CD4-positive, alpha-beta T cell treated with Interleukin-15 for 1 hour (primary cell): Measurements from ENCODE around the gene RFC2.
A peak's percentile ranks its signal among the peaks of the same experiment; 100 is the strongest.

Source experiments
- DNase-seq: peaks from one replicate; pipeline ENCODE4 v3.0.0-alpha.2; 2020

The RFC2 gene

GRCh38 chr7:74254129-74254857 lies at the start of gene RFC2:
Gene RFC2 (minus strand): TSS chr7:74254399. CDS start chr7:74254383, 16 bp downstream.
- DNase-seq: peak; percentile 96

GRCh38 chr7:74302745-74303221 lies 48.6 kb upstream of the RFC2 start:
- no peak for DNase-seq

- no peak for DNase-seq
These were observed 46.7 kb upstream of the RFC2 start for GRCh38 chr7:74300926-74301325.

- DNase-seq: no peak
These were observed 45.2 kb upstream of the RFC2 start for GRCh38 chr7:74299401-74299800.

GRCh38 chr7:74297516-74298233 lies 43.5 kb upstream of the RFC2 start:
- no peak for DNase-seq

GRCh38 chr7:74294191-74294998 lies 40.2 kb upstream of the RFC2 start:
- no peak for DNase-seq

- no peak for DNase-seq
These were observed 39.3 kb upstream of the RFC2 start for GRCh38 chr7:74293577-74293908.

GRCh38 chr7:74292757-74293576 lies 38.8 kb upstream of the RFC2 start:
- DNase-seq: no peak

- no peak for DNase-seq
These were observed 37.3 kb upstream of the RFC2 start for GRCh38 chr7:74291535-74291934.

- no peak for DNase-seq
These were observed 36.8 kb upstream of the RFC2 start for GRCh38 chr7:74290981-74291441.

GRCh38 chr7:74290553-74290950 lies 36.4 kb upstream of the RFC2 start:
- no peak for DNase-seq

- DNase-seq: peak; percentile 32
These were observed 35.7 kb upstream of the RFC2 start for GRCh38 chr7:74289659-74290552.

GRCh38 chr7:74289018-74289658 lies 34.9 kb upstream of the RFC2 start, which contains the start of gene CLIP2:
Gene CLIP2 (plus strand): TSS chr7:74289407. CDS start chr7:74317547, 28,140 bp downstream.
- peak; percentile 83 for DNase-seq

- no peak for DNase-seq
These were observed 34.1 kb upstream of the RFC2 start for GRCh38 chr7:74288034-74288881.

- no peak for DNase-seq
These were observed 33.3 kb upstream of the RFC2 start for GRCh38 chr7:74287303-74288033.

GRCh38 chr7:74286131-74286530 lies 31.9 kb upstream of the RFC2 start:
- DNase-seq: no peak

- no peak for DNase-seq
These were observed 30.6 kb upstream of the RFC2 start for GRCh38 chr7:74284781-74285259.

- DNase-seq: no peak
These were observed 29.8 kb upstream of the RFC2 start for GRCh38 chr7:74283858-74284447.
